Measurements from ENCODE around the gene ADGRB2. TPM values are rescaled to one million over a fixed set of nuclear protein-coding genes. Genes with fewer than 3 reads are reported as not detected.
A peak's percentile ranks its signal among the peaks of the same experiment; 100 is the strongest.

Gene ADGRB2
- total RNA-seq, 1 experiment from 2014 or later = 10.9 TPM

DNA sequence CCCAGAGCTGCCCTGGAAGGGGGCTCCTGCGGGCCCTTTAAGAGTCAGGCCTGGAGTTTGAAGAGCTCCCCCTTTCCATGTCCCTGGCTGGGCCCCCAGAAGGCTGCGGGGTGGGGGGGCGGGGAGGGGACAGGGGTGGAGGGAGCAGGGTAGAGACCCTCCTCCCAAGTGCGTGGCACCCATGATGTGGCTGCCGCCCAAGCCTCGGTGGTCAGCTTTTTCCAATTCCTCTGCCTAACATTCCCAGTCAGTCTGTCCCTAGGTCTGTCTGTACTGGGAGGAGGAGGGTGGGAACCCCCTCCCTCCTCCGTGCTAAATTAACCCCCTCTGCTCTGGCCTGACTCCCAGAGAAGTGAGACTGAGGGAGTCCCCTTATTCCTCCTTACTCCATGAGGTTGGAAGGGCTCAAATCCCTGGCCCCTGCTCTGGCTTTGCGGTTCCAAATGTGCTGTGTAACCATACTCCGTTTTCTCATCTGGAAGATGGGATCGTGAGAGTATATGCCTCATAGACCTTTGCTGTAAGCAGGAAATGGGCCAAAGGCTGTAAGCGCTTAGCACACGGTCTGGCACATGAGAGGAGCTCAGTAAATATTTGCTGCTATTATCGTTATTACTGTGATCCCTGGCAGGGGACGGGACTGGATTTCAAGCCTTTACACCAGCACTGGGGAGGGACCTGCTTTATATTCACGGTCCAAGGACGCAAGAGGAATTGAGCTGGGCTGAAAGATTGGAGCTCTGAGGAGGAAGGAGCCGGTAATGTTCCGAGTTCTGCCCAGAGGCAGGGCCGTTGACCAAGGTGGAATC is 59.7 kb downstream of the ADGRB2 start:
- H3K27ac ChIP-seq (ENCODE audit: insufficient read length, low read depth, low read length) = no peak overlapping the region
- H3K9me3 Mint-ChIP-seq = no peaks in the 10 kb centered on the region
- no peak overlapping the region for H2BK20ac ChIP-seq (ENCODE audit: low read depth, low read length, poor library complexity, severe bottlenecking)
- H4K8ac ChIP-seq (replicated peaks; ENCODE audit: insufficient read length, low read depth, low read length) = no peak overlapping the region
- no peaks in the 10 kb centered on the region for H3K9me3 ChIP-seq (ENCODE audit: control insufficient read depth, low read depth, low read length)
- H2BK5ac ChIP-seq (ENCODE audit: insufficient read length, low read length) = no peak overlapping the region
- WGBS (ENCODE audit: extremely low coverage, insufficient read length, low lambda C conversion rate) = no CpG with 5 or more reads among the region's 19 CpGs
- H3K4me3 Mint-ChIP-seq = peak overlapping the region; percentile 57 to 76
- no peak overlapping the region for H2AK5ac ChIP-seq (ENCODE audit: insufficient read length, low read length)
- no peaks in the 10 kb centered on the region; the same call in 1 of the 2 replicates for H3K27me3 ChIP-seq (ENCODE audit: insufficient read depth, low read length)
- peaks cover 3% of the 10 kb centered on the region for H3K23me2 ChIP-seq (ENCODE audit: insufficient read length, low read depth, low read length, poor library complexity, severe bottlenecking)
- peaks cover 46 to 52% of the 10 kb centered on the region in 2 experiments for H3K4me1 Mint-ChIP-seq
- H3K27me3 Mint-ChIP-seq (ENCODE audit: low read depth) = peaks cover 14% of the 10 kb centered on the region
- peak overlapping the region; percentile 10 for H2BK12ac ChIP-seq (ENCODE audit: insufficient read length, low read depth, low read length)
- H3K14ac ChIP-seq (ENCODE audit: insufficient read depth, low read length) = peak overlapping the region; percentile 34; the same call in 1 of the 2 replicates
- no peak overlapping the region for H4K91ac ChIP-seq (ENCODE audit: insufficient read length, low read depth, low read length)
- peaks cover 9% of the 10 kb centered on the region; the same call in 1 of the 2 replicates for H3K4me1 ChIP-seq (ENCODE audit: insufficient read depth, low read length)
- H2BK15ac ChIP-seq (ENCODE audit: low read depth, low read length) = no peak overlapping the region
- no peak overlapping the region for H3K9ac ChIP-seq (ENCODE audit: extremely low read depth, insufficient read length, low read length)
- no peaks in the 10 kb centered on the region for H3K79me2 ChIP-seq (ENCODE audit: insufficient read depth, low read length)
- H4K20me1 ChIP-seq (ENCODE audit: control insufficient read depth, insufficient read depth, insufficient read length) = no peaks in the 10 kb centered on the region
- H3K36me3 Mint-ChIP-seq (ENCODE audit: insufficient read depth in 1 of 3, low read depth in 3 of 3) = no peaks in the 10 kb centered on the region
- no peak overlapping the region for H4K5ac ChIP-seq (ENCODE audit: insufficient read length, low read depth, low read length)
- TF ChIP-seq, protein P1, sequence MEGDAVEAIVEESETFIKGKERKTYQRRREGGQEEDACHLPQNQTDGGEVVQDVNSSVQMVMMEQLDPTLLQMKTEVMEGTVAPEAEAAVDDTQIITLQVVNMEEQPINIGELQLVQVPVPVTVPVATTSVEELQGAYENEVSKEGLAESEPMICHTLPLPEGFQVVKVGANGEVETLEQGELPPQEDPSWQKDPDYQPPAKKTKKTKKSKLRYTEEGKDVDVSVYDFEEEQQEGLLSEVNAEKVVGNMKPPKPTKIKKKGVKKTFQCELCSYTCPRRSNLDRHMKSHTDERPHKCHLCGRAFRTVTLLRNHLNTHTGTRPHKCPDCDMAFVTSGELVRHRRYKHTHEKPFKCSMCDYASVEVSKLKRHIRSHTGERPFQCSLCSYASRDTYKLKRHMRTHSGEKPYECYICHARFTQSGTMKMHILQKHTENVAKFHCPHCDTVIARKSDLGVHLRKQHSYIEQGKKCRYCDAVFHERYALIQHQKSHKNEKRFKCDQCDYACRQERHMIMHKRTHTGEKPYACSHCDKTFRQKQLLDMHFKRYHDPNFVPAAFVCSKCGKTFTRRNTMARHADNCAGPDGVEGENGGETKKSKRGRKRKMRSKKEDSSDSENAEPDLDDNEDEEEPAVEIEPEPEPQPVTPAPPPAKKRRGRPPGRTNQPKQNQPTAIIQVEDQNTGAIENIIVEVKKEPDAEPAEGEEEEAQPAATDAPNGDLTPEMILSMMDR (conservative IDR thresholded peaks at IDR 0.05) = no peak
- no peak overlapping the region for H3K23ac ChIP-seq (ENCODE audit: insufficient read length, low read depth, low read length)
- no peak overlapping the region for H2BK120ac ChIP-seq (ENCODE audit: low read depth, low read length, poor library complexity, severe bottlenecking)
- H3K27ac Mint-ChIP-seq = peak overlapping the region; percentile 35 to 85 (median 42); a peak in 3 of 7 replicates
- no peak overlapping the region for H3K56ac ChIP-seq (ENCODE audit: insufficient read length, low read depth, low read length)
- H3K18ac ChIP-seq (ENCODE audit: insufficient read length, low read depth, low read length) = peak overlapping the region; percentile 10
- H3K4me2 ChIP-seq (ENCODE audit: insufficient read depth, insufficient read length, low read length) = peak overlapping the region; percentile 69
- no peak for DNase-seq
- no peak overlapping the region for H3K4ac ChIP-seq (ENCODE audit: low read depth, low read length)
- H3T11ph ChIP-seq (ENCODE audit: low read length) = no peak overlapping the region
- no peak overlapping the region for H2AFZ ChIP-seq (ENCODE audit: low read length)
- H3K79me1 ChIP-seq (ENCODE audit: insufficient read depth, low read depth, low read length, poor library complexity, severe bottlenecking) = no peaks in the 10 kb centered on the region
